Measurements from ENCODE around the gene JUNB. TPM values are rescaled to one million over a fixed set of nuclear protein-coding genes. Genes with fewer than 3 reads are reported as not detected.

The JUNB gene
- total and polyA plus RNA-seq, 2 of the 8 experiments (the other 6 are each of a cell fraction or from before 2014, with no cell fraction given) = 7.4 to 10.0 TPM

DNA sequence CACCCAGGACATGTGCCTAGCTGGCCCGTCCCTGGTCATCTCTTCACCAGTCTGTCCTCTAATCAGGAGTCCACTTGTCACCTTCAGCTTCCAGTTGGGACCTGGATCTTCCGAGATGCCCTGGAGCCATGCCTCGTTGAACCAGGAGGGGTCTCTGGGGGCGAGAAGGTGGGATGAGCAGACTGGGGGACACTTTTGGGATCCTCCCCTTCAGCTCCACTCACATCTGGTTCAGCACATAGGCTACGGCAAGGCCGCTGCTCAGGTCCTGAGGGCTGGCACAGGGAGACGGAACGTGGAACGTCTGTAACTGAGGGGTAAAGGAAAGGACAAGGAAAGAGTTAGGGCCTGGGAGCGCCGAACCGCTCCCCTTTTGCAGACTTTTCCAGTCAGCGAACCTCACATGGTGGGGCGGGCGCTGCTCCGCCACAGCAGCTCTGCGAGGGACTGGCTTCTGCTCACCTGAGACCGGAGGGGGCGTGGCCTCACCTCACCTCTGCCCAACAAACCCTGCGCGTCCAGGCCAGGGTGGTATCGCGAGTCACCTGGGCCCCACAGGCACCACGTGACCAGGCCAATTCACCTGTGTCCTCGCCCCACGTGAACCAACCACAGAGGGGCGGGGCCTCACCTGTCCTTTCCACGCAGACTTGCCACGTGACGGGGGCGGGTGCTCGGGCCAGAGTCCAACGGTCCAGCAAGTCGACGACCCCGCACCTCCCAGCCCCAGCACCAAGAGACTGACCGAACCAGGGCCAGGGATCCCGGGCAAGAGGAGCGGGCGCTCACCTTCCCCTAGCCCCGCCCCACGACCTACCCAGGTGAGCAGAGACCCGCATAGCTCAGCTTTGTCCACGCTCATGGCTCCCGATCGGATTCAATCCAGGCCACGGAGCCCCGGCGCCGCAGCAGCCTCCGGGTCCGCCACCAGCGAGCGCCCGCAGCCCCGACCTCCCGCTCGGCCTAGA lies 16.4 kb upstream of the JUNB start, which contains the start of gene HOOK2 (continued):
- TF ChIP-seq ASH2L (IDR thresholded peaks at IDR 0.05; ENCODE audit: low read length) (peak; percentile 29), CBX5 (IDR thresholded peaks at IDR 0.05; ENCODE audit: low read depth, low read length) (no peak), CEBPB (IDR thresholded peaks at IDR 0.05; ENCODE audit: low read depth, low read length) (no peak), KDM5A (IDR thresholded peaks at IDR 0.05; ENCODE audit: low read length) (no peak; the same call in 1 of the 2 replicates), TEAD4 (IDR thresholded peaks at IDR 0.05; ENCODE audit: low read depth, low read length) (no peak), CTBP2 (IDR thresholded peaks at IDR 0.05; ENCODE audit: borderline replicate concordance, insufficient read depth, insufficient read length, low read length) (no peak), SP2 (IDR thresholded peaks at IDR 0.05; ENCODE audit: low read length) (no peak), TAF7 (optimal IDR thresholded peaks at IDR 0.05; ENCODE audit: borderline replicate concordance, low read depth, low read length) (no peak), CHD1 (IDR thresholded peaks at IDR 0.05; ENCODE audit: low read depth, low read length) (no peak), CHD7 (IDR thresholded peaks at IDR 0.05; ENCODE audit: insufficient replicate concordance, low read length) (no peak)
